ENCODE results near the gene MYO10. TPM values are rescaled to one million over a fixed set of nuclear protein-coding genes. Genes with fewer than 3 reads are reported as not detected.
"Not testable (repeated sequence)": the region's sequence is repeated elsewhere in the genome, so short reads cannot be mapped to it uniquely, and the experiment has no call there.

Gene MYO10
- total RNA-seq, 1 donor from 2014 or later = 60.9 TPM

DNA sequence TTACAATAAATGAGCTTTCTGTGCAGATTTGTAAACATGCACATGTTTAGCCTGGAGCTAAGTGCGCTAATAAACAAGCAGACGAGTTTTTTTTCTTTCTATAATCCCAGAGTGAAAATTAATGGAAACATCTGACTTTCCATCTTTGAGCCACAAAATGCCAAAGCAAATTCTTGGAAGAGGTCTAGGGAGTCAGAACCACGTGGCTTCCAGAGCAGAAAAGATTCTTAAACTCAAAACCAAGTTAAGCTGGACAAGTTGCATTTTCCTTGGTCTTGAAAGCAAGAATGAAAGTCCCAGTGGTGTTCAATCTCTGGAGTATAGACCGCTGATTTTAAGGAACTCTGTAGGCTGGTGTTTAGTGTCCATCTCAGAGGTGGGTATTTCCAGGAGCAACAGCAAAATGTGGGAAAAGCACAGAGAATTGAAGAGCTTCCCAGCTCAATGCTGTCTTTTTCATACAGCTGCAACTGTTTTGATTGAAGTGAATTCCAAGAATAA is 71.4 kb downstream of the MYO10 start:
- no peak for DNase-seq (ENCODE audit: low read depth)

DNA sequence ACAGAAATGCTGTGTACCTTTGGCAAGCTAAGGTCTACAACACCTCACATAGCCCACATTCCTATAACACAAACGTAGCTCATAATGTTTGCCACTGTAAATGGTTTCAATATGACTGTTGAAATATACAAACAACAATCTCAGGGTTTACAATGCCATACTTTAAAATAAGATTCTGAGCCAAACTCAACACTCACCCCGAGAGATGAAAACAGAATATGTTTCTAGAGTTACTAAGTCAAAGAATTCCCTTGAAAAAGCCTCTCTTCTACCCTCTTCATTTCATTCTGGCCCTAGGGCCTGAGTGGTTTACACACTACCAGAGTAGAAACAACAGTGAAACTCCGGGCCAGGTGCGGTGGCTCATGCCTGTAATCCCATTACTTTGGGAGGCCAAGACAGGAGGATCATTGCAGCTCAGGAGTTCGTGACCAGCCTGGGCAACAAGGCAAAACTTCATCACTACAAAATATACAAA is 72.6 kb downstream of the MYO10 start:
- DNase-seq (ENCODE audit: low read depth) = no peak

DNA sequence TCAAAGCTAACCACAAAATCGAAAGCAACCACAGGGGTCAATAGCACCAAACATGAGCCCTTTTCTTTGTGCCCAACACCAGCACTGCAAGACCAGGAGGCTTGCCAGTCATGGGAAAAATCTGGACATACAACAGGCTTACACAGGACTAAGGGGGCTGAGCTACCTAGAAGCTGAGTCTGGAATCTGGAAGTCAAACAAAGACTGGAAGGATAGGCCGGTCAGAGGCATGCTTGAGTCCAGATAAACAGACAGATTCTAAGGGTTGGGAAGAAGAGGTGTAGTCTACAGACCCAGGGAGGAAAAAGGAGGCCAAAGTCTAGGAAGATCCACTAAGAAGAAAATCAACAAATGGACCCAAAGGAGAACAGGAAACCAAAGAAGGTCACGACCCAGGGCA is 73.3 kb downstream of the MYO10 start:
- DNase-seq (ENCODE audit: low read depth) = no peak

- no peak for DNase-seq (ENCODE audit: low read depth)
These were observed 76.7 kb downstream of the MYO10 start for GRCh38 chr5:16859346-16859745.

DNA sequence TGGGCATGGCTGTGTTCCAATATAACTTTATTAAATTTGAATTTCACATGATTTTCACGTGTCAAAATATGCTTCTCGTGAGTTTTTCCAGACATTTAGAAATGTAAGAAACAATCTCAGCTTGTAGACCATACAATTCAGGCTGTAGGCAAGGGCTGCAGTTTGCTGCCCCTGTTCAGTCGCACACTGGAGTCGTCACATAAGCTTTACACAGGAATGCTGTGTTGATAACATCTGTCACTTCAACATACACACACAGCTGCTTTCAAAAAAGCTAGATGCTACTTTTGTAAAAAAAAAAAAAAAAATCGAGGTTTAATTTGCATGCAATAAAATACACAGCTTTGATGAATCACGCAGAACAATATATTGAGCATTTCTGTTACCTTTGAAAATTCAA is 77.9 kb downstream of the MYO10 start:
- no peak for DNase-seq (ENCODE audit: low read depth)

DNA sequence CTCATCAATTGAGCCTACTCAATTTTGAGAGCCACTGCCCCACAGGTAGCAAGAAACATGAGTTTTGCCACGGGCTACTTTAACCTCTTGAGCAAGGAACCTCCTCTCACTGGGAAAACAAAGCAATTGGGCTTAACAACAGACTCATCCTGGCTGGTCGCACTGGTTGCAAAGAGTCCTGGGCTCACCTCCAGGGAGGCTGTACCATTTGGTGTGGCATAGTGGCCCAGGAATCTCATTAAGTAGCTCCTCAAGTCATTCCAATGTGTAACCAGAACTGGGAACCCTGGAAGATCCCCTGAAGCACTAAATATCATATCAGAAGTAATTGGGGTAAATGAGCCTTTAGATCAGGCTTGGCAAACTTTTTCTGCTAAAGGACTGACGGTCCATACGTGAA is 78.5 kb downstream of the MYO10 start:
- DNase-seq (ENCODE audit: low read depth) = no peak

DNA sequence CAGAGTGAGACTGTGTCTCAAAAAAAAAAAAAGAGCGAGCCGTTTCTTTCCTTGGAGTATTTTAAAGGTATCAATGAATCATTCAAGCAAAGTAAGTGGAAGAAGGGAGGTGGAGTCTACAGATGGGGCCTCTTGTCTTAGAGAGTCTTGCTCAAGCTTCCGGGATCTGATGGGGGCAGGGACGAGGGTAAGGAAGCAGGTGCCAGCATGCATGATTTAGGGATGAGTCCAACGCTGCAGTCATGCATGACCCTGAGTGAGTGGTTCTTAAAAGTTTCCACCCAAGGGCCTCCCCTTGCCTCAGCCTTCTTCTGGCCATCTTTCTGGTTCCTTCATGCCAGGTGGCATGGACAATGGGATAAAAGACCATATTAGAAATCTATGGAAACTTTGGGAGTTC is 79.6 kb downstream of the MYO10 start:
- peak; percentile 81 for DNase-seq (ENCODE audit: low read depth)

- DNase-seq (ENCODE audit: low read depth) = no peak
These were observed 80.2 kb downstream of the MYO10 start for GRCh38 chr5:16855898-16856297.

- DNase-seq (ENCODE audit: low read depth) = no peak
These were observed 80.6 kb downstream of the MYO10 start for GRCh38 chr5:16855485-16855884.

GRCh38 chr5:16854351-16854750 is 81.7 kb downstream of the MYO10 start:
- no peak for DNase-seq (ENCODE audit: low read depth)

DNA sequence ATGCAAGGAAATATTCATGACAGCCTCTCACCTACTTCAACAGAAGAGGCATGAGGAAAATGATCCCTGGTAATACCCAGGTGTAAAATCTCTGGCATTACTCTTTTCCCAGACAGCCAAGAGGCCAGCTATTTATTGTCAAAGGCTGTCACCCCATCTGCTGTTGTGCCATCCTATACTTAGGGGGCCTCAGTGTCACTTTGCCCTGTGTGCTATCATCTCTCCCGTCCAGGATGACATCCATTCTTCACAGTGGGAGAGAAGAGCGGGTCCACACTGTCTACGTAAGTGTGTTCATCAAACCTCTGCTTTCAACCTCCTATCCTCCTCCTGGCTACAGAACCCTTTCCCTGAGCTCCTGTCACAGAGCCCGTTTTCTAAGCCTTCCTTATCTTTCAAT is 82.6 kb downstream of the MYO10 start:
- no peak for DNase-seq (ENCODE audit: low read depth)

GRCh38 chr5:16852251-16853005 is 83.7 kb downstream of the MYO10 start:
- DNase-seq (ENCODE audit: low read depth) = peak; percentile 10

DNA sequence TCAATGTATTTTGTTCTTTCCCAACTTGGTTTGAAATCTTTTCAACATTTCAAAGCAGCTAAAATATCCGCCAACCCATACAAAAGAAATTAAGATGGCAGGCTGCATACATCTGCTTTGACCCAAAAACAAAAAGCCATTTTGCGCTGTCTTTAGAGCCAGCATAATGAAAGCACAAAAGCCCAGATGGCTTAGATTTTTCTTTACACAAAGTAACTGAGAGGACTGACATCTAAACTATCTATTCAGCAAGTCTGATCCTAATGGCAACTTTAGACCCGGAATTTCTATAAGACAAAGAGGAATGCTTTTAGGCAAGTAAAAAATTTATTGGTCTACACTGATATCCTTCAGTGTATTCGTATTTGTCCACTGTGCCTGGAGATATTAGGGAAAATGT is 86.3 kb downstream of the MYO10 start:
- no peak for DNase-seq (ENCODE audit: low read depth)

GRCh38 chr5:16849181-16849580 is 86.9 kb downstream of the MYO10 start:
- no peak for DNase-seq (ENCODE audit: low read depth)

DNA sequence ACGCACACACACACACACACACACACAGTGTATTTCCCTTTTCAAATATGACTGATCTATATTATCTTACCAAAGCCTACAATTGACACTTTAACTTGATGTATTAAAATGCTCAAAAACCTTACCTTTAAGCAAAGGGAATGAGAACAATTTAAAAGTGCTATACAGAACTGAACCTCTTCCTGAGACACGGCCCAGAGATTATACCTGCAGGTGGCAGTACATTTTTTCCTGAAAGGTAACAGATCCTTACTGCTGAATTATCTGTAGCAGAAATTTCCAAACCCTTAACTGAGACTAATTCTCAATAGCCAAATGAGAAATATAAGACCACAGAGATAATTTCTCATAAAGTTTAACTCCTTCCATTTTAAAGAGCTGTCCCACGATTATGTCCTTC is 91.1 kb downstream of the MYO10 start:
- DNase-seq (ENCODE audit: low read depth) = no peak

- peak; percentile 49 for DNase-seq (ENCODE audit: low read depth)
These were observed 93.2 kb downstream of the MYO10 start for GRCh38 chr5:16842896-16843295.

- DNase-seq (ENCODE audit: low read depth) = no peak
These were observed 94.7 kb downstream of the MYO10 start for GRCh38 chr5:16841416-16841815.

DNA sequence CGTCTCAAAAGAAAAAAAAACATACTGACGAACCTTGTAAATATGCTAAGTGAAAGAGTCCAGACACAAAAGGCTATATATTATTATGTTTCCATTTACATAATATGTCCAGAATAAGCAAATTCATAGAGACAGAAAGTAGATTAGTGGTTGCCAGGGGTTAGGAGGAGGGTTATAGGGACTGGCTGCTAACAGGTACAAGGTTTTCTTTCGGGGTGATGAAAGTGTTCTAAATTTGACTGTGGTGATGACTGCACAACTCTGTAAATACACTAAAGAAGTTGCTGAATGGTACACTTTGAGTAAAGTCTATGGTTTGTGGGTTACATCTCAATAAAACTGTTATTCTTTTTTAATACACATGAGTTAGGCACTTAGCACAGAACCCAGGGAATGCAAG is 98.8 kb downstream of the MYO10 start:
- no peak for DNase-seq (ENCODE audit: low read depth)

GRCh38 chr5:16834029-16834428 is 102.1 kb downstream of the MYO10 start:
- no peak for DNase-seq (ENCODE audit: low read depth)

- DNase-seq (ENCODE audit: low read depth) = not testable (repeated sequence)
These were observed 104.8 kb downstream of the MYO10 start for GRCh38 chr5:16831326-16831725.

DNA sequence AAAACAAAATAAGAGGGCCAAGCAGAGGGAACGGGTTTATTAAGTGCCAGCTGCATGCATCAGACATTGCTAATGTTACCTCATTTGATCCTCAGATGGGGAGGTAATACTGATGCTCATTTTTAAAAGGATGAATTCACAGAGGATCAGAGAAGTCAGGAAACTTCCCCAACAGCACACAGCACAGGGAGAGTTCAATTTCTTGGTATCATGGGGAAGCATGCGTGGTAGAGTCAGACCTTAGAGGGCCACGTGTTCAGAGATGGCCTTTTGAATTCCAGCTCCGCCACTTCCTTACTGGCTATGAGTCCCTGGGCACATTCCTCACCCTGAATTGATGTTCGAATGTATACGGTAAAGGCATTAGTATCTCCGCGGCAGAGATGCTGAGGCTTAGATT is 108.3 kb downstream of the MYO10 start:
- no peak for DNase-seq (ENCODE audit: low read depth)

DNA sequence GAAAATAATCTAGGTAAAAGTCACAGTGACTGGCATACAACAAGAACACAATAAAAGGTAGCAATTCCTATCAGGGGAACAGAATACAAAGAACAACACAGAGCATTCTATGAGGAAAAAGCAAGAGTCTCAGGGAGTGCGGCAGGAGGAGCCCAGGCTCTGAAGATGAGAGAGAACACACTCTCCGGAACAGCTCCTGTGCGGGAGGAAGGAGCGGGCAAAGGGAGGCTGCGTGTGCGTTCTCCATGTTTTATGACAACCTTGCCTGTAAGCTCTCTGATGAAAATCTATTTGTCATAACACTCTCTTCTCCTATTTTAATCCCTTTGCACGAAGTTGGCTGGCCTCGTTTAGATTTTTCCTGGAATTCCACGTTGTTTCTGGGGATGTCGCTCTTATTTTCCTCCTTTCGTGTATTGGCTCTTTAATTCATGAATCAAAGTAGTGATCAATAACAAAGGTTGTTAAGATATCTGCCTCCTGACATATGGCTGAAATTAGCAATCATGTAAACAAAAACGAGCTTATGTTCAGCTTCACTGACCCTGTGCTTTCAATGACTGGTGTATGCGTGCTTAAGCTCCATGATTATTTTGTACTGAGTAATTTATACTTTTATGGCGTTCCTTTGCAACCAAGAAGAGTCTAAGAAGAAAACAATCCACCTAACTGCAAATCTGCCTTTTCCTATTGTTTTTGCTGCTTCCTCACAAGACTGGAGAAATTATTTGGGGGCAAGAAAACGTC is 109.5 kb downstream of the MYO10 start:
- no peak for DNase-seq (ENCODE audit: low read depth)

Measured in myocyte (in vitro differentiated cells).